ENCODE measurements around the gene PAX7.

GRCh38 chr1:18691648-18692047 is 61.0 kb downstream of the PAX7 start:
- TF ChIP-seq CTCF (IDR thresholded peaks at IDR 0.05) (no peak), POLR2A (IDR thresholded peaks at IDR 0.05) (no peak)

Data from heart left ventricle (tissue), 13 donors.